Activated CD4-positive, CD25-positive, alpha-beta regulatory T cell treated with anti-CD3 and anti-CD28 coated beads, Interleukin-2, amount 50 U/mL, for 24 hours (primary cell): ENCODE results near the gene KCTD7.
"Not testable (repeated sequence)": the region's sequence is repeated elsewhere in the genome, so short reads cannot be mapped to it uniquely, and the experiment has no call there.

ENCODE experiments used
- ATAC-seq, 2 donors: fragments of 150-1000 bp; cut with Tn5 transposase; one replicate each; pipeline ENCODE4 v1.10.0; 2021; ENCODE audit warnings: mild to moderate bottlenecking in 1 of 2, moderate library complexity in 1 of 2

Gene KCTD7

DNA sequence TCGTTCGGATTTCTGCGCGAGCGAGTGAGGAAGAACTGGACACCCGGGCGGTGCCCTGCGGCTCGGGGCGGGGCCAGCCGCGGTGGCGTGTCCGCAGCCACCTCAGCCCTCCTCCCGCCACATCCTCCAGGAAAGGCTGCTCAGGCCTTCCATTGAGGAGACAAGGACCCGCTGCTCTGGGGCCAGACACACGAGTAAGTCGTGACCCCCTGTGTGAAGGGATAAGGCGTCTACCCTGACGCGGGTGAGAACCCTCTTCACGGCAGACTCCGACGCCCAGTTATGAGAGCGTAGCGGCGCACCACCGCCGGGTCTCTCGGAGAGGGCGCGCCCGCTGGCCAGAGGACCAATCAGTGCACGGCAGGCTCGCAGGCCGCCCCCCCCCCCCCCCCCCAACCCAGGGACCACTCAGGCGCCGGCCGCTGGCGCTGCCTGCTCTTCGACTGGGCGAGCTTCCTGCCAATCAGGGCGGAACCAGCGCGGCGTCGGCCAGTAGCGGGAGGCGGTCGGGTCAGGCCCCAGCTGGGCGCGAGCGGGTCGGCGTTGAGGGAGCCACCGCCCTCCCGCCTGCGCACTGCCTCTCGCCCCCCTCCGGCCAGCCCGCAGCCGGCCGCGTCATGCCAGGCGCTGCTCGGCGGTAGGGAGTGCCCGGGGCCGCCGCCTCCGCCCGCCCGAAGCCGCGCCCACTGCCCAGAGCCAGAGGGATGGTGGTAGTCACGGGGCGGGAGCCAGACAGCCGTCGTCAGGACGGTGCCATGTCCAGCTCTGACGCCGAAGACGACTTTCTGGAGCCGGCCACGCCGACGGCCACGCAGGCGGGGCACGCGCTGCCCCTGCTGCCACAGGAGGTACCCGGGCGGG, at the start of gene KCTD7:
Gene KCTD7 (plus strand): TSS at position 521 of the 861 bp plus-strand sequence. CDS start 184 bp downstream, at position 705.
- peak; percentile 95 to 96 for ATAC-seq

DNA sequence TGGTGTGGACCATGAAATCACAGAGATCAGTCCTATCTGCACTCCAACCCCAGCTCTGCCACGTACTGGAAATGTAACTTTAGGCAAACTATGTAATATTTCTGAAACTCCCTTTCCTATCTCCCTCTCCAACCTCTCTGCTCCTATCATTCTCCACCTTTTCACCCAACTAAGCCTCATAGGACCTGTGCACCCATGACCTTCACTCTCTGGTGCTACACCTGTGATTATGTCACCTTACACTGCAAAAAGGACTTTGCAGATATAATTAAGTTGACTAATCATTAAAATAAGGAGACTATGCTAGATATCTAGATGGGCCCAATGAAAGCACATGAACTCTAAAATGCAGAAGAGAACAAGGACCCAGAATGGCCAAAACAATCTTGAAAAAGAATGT, 48.3 kb upstream of the KCTD7 start:
- not testable (repeated sequence) for ATAC-seq

- not testable (repeated sequence) for ATAC-seq
Measured at GRCh38 chr7:66582816-66583489, 45.7 kb upstream of the KCTD7 start.

DNA sequence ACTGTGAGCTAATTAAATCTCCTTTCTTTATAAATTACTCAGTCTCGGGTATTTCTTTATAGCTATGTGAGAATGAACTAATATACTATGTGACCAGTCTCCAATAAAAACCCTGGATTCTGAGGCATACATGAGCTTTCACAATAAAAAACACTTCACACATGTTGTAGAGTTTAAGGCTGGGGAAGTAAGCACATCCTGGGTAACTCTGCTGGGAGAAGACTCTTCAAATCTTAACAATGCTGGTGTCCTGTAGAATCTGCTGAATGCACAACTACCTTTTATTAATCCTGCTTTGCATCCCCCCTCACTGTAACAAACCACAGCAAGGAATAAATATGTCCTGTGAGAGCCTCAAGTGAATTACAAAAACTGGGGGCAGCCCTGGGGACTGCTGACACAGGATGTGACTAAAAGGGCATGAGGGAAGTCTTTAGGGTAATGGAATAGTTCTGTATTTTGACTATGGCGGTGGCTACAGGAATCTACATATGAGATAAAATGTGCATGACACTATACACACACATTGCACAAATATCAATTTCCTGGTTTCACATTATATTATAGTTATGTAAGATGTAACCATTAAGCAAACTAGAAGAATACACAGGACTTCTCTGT, 45.1 kb upstream of the KCTD7 start:
- ATAC-seq, result peak in 1 of 2 donors; percentile 33

- no peak for ATAC-seq
Measured at GRCh38 chr7:66586181-66586580, 42.5 kb upstream of the KCTD7 start.

GRCh38 chr7:66588226-66588625, 40.5 kb upstream of the KCTD7 start:
- not testable (repeated sequence) for ATAC-seq

GRCh38 chr7:66588856-66589570, 39.7 kb upstream of the KCTD7 start:
- ATAC-seq, result not testable (repeated sequence)

GRCh38 chr7:66590302-66591057, 38.2 kb upstream of the KCTD7 start:
- ATAC-seq, result not testable (repeated sequence)

- ATAC-seq, result not testable (repeated sequence)
Measured at GRCh38 chr7:66591058-66591798, 37.5 kb upstream of the KCTD7 start.

DNA sequence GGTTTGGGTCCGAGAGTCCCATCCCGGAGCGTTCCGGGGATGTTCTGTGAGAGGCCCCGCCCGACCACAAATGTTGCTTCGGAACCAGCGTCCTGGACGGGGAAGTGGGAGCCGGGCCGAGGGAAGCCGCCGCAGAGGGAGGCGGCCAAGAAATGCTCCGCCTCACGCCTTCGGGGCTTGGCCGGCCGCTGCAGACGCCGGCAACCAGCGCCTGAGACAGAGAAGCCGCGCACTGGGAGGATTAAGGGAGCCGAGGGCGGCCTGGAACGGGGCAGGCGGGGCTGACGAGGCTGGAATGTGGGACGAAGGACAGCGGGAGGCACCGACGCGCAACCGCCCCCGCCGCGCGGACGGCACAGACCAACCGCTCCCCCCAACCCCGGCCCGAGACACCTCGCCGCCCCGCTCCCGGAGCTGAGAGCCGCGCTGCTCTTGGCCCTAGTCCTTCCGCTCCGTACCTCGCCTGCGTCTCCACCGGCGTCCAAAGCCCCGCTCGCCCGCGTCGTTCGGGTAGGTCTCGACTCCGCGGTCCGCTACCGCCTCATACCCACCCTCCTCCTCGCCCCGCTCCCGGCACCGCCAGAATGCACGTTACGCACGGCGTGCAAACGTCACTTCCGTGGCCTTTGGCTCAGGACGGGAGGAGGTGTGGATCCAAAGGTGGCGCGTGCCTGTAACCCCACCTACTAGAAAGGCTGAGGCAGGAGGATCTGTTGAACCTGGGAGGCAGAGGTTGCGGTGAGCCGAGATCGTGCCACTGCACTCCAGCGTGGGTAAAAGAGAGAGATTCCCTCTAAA, 36.7 kb upstream of the KCTD7 start:
- peak; percentile 100 for ATAC-seq

DNA sequence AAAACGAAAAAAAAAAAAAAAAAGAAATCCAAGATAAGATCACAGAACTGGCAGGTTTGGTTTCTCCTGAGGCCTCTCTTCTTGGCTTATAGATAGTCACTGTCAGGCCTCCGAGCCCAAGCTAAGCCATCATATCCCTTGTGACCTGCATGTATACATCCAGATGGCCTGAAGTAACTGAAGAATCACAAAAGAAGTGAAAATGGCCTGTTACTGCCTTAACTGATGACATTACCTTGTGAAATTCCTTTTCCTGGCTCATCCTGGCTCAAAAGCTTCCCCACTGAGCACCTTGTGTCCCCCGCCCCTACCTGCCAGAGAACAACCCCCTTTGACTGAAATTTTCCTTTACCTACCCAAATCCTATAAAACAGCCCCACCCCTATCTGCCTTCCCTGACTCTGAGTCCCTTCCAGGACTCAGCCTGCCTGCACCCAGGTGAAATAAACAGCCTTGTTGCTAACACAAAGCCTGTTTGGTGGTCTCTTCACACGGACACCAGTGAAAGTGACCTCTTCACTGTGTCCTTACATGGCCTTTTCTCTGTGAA, 36.0 kb upstream of the KCTD7 start:
- peak; percentile 8 to 15 for ATAC-seq

DNA sequence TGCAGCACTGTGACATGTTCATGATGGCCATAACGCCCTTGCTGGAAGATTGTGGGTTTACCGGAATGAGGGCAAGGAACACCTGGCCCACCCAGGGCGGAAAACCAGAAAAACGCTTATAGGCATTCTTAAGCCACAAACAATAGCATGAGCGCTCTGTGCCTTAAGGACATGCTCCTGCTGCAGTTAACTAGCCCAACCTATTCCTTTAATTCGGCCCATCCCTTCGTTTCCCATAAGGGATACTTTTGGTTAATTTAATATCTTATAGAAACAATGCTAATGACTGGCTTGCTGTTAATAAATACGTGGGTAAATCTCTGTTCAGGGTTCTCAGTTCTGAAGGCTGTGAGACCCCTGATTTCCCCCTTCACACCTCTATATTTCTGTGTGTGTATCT, 34.6 kb upstream of the KCTD7 start:
- not testable (repeated sequence) for ATAC-seq

DNA sequence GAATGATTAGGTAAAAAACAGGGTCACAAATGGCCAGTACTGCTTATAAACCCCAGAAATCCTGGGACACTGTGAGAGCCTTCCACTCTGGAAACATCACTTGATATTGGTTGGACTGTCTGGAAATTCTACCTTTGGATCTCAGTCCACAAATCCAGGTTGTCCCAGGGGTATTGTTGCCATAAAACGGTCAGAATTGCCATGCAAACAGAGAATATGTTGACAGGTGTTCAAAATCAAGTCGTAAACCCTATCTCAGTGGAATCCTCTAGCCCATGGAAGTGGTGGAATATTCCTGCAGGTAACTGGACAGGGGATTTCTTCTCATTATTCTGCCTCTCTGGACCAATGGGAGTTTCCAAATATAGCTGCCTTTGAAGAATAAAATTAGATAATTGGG, 31.2 kb upstream of the KCTD7 start:
- ATAC-seq, result no peak

DNA sequence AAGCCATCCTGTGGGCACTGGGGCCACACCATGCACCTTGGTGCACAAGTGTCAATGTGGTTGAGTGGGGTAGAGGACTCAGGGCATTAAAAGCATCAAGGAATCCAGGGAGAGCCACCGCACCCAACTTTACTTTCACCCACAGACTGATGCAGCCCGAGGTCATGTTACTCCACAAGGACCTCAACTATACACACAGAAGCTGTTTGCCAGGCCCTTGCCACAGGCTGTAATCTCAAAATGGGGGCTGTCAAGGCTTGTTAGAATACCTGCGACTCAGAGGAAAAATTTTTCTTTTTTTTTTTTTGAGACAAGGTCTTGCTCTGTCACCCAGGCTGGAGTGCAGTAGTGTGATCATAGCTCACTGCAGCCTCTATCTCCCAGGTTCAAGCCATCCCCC, 26.5 kb upstream of the KCTD7 start:
- ATAC-seq, result no peak

GRCh38 chr7:66604198-66604597, 24.5 kb upstream of the KCTD7 start:
- no peak for ATAC-seq

GRCh38 chr7:66606540-66607291, 22.0 kb upstream of the KCTD7 start:
- not testable (repeated sequence) for ATAC-seq

DNA sequence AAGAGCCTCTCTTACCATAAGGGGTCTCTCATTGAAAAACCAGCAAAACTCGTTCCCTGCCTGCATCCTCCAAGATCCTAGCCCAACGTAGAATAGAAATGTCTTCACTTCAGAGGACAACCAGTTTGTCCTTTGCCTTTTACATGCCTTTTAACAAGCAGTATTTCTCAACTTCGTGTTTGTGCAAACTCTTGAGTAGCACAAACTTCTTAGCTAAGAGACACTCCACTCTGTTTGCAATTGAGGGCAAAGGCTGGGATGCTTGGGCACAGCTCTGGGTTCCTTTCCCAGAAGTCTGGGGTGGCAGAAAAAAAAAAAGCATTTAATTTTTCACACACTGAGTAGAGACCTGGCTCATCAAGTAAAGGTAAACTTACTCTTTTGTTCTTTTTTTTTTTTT, 19.5 kb upstream of the KCTD7 start:
- no peak for ATAC-seq

DNA sequence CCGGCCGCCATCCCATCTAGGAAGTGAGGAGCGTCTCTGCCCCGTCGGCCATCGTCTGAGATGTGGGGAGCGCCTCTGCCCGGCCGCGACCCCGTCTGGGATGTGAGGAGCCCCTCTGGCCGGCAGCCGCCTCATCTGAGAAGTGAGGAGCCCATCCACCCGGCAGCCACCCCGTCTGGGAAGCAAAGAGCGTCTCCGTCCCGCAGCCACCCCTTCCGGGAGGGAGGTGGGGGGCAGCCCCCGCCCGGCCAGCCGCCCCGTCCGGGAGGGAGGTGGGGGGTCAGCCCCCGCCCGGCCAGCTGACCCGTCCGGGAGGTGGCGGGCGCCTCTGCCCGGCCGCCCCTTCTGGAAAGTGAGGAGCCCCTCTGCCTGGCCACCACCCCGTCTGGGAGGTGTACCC, 14.1 kb upstream of the KCTD7 start:
- not testable (repeated sequence) for ATAC-seq

DNA sequence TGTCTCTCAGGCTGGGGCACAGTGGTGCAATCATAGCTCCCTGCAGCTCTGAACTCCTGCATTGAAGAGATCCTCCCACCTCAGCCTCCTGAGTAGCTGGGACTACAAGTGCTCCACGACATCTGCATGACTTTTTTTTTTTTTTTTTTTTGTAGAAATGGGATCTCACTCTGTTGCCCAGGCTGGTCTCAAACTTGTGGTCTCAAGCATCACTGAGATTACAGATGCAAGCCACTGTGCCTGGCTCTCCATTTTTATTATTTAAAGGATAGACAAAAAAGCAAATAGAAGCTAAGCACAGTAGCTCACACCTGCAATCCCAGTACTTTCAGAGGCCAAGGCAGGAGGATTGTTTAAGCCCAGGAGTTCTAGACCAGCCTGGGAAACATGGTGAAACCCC, 13.0 kb upstream of the KCTD7 start:
- ATAC-seq, result no peak
